DND-41 (cell line): Measurements from ENCODE around the gene P2RY11.
A peak's percentile ranks its signal among the peaks of the same experiment; 100 is the strongest.

Experiments used
- ATAC-seq: fragments of 200-7000 bp; cut with Tn5 transposase; 3 replicates; pipeline ENCODE4 v1.9.1; 2021; ENCODE audit warnings: low read depth; ENCODE audit not compliant: insufficient read depth
- DNase-seq: peaks from one replicate; pipeline ENCODE4 v3.0.0-alpha.2; 2020
- H2AFZ ChIP-seq: 2 replicates; pipeline ENCODE4 v1.6.0; 2012; ENCODE audit warnings: low read depth, low read length
- H3K27ac ChIP-seq: 2 replicates; pipeline ENCODE4 v1.5.1; 2012; ENCODE audit warnings: low read length, inconsistent platforms
- H3K27me3 ChIP-seq: fragments of 200-600 bp; sonication (generic); 2 replicates; pipeline ENCODE4 v1.6.0; 2012; ENCODE audit warnings: low read length, mild to moderate bottlenecking, inconsistent platforms; ENCODE audit not compliant: insufficient read depth, poor library complexity
- H3K36me3 ChIP-seq: 2 replicates; pipeline ENCODE4 v1.5.1; 2012; ENCODE audit warnings: low read length, inconsistent platforms; ENCODE audit not compliant: insufficient read depth
- H3K4me1 ChIP-seq: 2 replicates; pipeline ENCODE4 v1.5.1; 2012; ENCODE audit warnings: mild to moderate bottlenecking, low read length; ENCODE audit not compliant: insufficient read depth
- H3K4me2 ChIP-seq: 2 replicates; pipeline ENCODE4 v1.6.0; 2012; ENCODE audit warnings: mild to moderate bottlenecking, moderate library complexity, low read length, inconsistent platforms; ENCODE audit not compliant: insufficient read depth
- H3K4me3 ChIP-seq, 2 experiments: fragments of 200-600 bp in 1 of 2; shearing (Covaris generic) in 1 of 2; 2 replicates each; pipeline ENCODE4 v1.5.1; 2012 to 2016; ENCODE audit warnings: inconsistent platforms in 2 of 2, low read length in 2 of 2, mild to moderate bottlenecking in 2 of 2, low read depth in 1 of 2, moderate library complexity in 1 of 2
- H3K79me2 ChIP-seq: 2 replicates; pipeline ENCODE4 v1.6.0; 2012; ENCODE audit warnings: low read length, inconsistent platforms; ENCODE audit not compliant: insufficient read depth
- H3K9ac ChIP-seq: 2 replicates; pipeline ENCODE4 v1.6.0; 2012; ENCODE audit warnings: low read depth, mild to moderate bottlenecking, inconsistent platforms, low read length, moderate library complexity
- H3K9me3 ChIP-seq: 2 replicates; pipeline ENCODE4 v1.5.1; 2012; ENCODE audit warnings: low read length, moderate library complexity, mild to moderate bottlenecking, inconsistent platforms; ENCODE audit not compliant: insufficient read depth, severe bottlenecking
- H4K20me1 ChIP-seq: 2 replicates; pipeline ENCODE4 v1.6.0; 2012; ENCODE audit warnings: low read length; ENCODE audit not compliant: insufficient read depth
- CTCF ChIP-seq: IDR thresholded peaks from 2 replicates; pipeline ENCODE4 v1.5.1; 2012; ENCODE audit warnings: borderline replicate concordance, low read length, moderate library complexity, mild to moderate bottlenecking; ENCODE audit not compliant: poor library complexity, severe bottlenecking; ENCODE audit errors: extremely low read depth
- EZH2 ChIP-seq: IDR thresholded peaks from 3 replicates; pipeline ENCODE4 v1.6.1; 2012; ENCODE audit warnings: borderline replicate concordance, low read depth, mild to moderate bottlenecking, moderate library complexity, low read length, inconsistent platforms; ENCODE audit not compliant: severe bottlenecking

P2RY11 gene

GRCh38 chr19:10093295-10094186 lies 18.0 kb upstream of the P2RY11 start:
- Histone ChIP-seq H3K27ac (no peak overlapping the region), H3K4me3 (no peak overlapping the region), H2AFZ (no peak overlapping the region), H4K20me1 (0 out of 2 replicates have a peak, but pooled peaks cover 3% of the 10 kb centered on the region), H3K79me2 (no peaks in the 10 kb centered on the region), H3K4me2 (no peak overlapping the region), H3K9me3 (no peaks in the 10 kb centered on the region), H3K9ac (no peak overlapping the region), H3K27me3 (no peaks in the 10 kb centered on the region), H3K36me3 (peaks cover 7% of the 10 kb centered on the region), H3K4me1 (no peaks in the 10 kb centered on the region)
- ATAC-seq (peak; percentile 49; the same call in 1 of the 3 replicates), DNase-seq (peak; percentile 30)
- TF ChIP-seq EZH2 (no peak), CTCF (no peak)

- 0 out of 2 replicates have a peak, but pooled peaks cover 3% of the 10 kb centered on the region for H4K20me1 ChIP-seq
- H3K27me3 ChIP-seq: no peaks in the 10 kb centered on the region
- no peak overlapping the region for H3K4me3 ChIP-seq
- H3K27ac ChIP-seq: no peak overlapping the region
- TF ChIP-seq EZH2 (no peak), CTCF (no peak)
- no peaks in the 10 kb centered on the region for H3K79me2 ChIP-seq
- no peaks in the 10 kb centered on the region for H3K9me3 ChIP-seq
- DNase-seq (no peak), ATAC-seq (no peak)
- no peak overlapping the region for H3K9ac ChIP-seq
- H3K36me3 ChIP-seq: peaks cover 2% of the 10 kb centered on the region; the same call in 1 of the 2 replicates
- H3K4me1 ChIP-seq: no peaks in the 10 kb centered on the region
- no peak overlapping the region for H2AFZ ChIP-seq
- H3K4me2 ChIP-seq: no peak overlapping the region
Measured at GRCh38 chr19:10095622-10095947, 15.9 kb upstream of the P2RY11 start.

GRCh38 chr19:10095948-10096614 lies 15.4 kb upstream of the P2RY11 start:
- H3K9ac ChIP-seq: no peak overlapping the region
- peaks cover 2% of the 10 kb centered on the region; the same call in 1 of the 2 replicates for H3K36me3 ChIP-seq
- no peak overlapping the region for H2AFZ ChIP-seq
- DNase-seq (no peak), ATAC-seq (no peak)
- TF ChIP-seq CTCF: no peak
- no peak for TF ChIP-seq EZH2
- H3K4me2 ChIP-seq: no peak overlapping the region
- H3K79me2 ChIP-seq: no peaks in the 10 kb centered on the region
- H3K27ac ChIP-seq: no peak overlapping the region
- 0 out of 2 replicates have a peak, but pooled peaks cover 3% of the 10 kb centered on the region for H4K20me1 ChIP-seq
- no peaks in the 10 kb centered on the region for H3K27me3 ChIP-seq
- H3K9me3 ChIP-seq: no peaks in the 10 kb centered on the region
- no peaks in the 10 kb centered on the region for H3K4me1 ChIP-seq
- H3K4me3 ChIP-seq: no peak overlapping the region
